ENCODE results near the gene SHROOM2. TPM values are rescaled to one million over a fixed set of nuclear protein-coding genes. Genes with fewer than 3 reads are reported as not detected.

SHROOM2 gene
- total RNA-seq = not detected

GRCh38 chrX:9785944-9786797, at the start of gene SHROOM2:
TSS of gene SHROOM2 (plus strand) at chrX:9786429. CDS start at chrX:9786546, 117 bp downstream.
- no peak within 1 kb of the TSS for H3K27ac Mint-ChIP-seq
- CTCF ChIA-PET = no interaction called here
- peak within 1 kb of the TSS; percentile 46 for H3K4me3 Mint-ChIP-seq
- peaks cover 34% of the 10 kb centered on the region for H3K27me3 Mint-ChIP-seq (ENCODE audit: low read depth)
- no peaks in the 10 kb centered on the region for H3K4me1 Mint-ChIP-seq (ENCODE audit: low read depth)
- no peak for DNase-seq
- H3K36me3 Mint-ChIP-seq (ENCODE audit: low read depth) = no peaks in the 10 kb centered on the region
- H3K9me3 Mint-ChIP-seq = no peaks in the 10 kb centered on the region
- intact Hi-C loops (cut with micrococcal nuclease) = no loop called here

- Mint-ChIP-seq H3K9me3 (no peaks in the 10 kb centered on the region), H3K27me3 (ENCODE audit: low read depth) (no peaks in the 10 kb centered on the region), H3K27ac (no peak overlapping the region), H3K36me3 (ENCODE audit: low read depth) (no peaks in the 10 kb centered on the region), H3K4me3 (no peak overlapping the region), H3K4me1 (ENCODE audit: low read depth) (no peaks in the 10 kb centered on the region)
- no peak for DNase-seq
- CTCF ChIA-PET = no interaction called here
- intact Hi-C loops (cut with micrococcal nuclease) = no loop called here
These were observed 48.9 kb upstream of the SHROOM2 start for GRCh38 chrX:9737363-9737762.

- H3K9me3 Mint-ChIP-seq = no peaks in the 10 kb centered on the region
- H3K27ac Mint-ChIP-seq = no peak overlapping the region
- H3K36me3 Mint-ChIP-seq (ENCODE audit: low read depth) = no peaks in the 10 kb centered on the region
- CTCF ChIA-PET = no interaction called here
- intact Hi-C loops (cut with micrococcal nuclease) = no loop called here
- H3K27me3 Mint-ChIP-seq (ENCODE audit: low read depth) = no peaks in the 10 kb centered on the region
- no peak overlapping the region for H3K4me3 Mint-ChIP-seq
- no peaks in the 10 kb centered on the region for H3K4me1 Mint-ChIP-seq (ENCODE audit: low read depth)
- no peak for DNase-seq
These were observed 48.1 kb upstream of the SHROOM2 start for GRCh38 chrX:9738151-9738550.

- Mint-ChIP-seq H3K27ac (no peak overlapping the region), H3K9me3 (no peaks in the 10 kb centered on the region), H3K4me3 (no peak overlapping the region), H3K36me3 (ENCODE audit: low read depth) (no peaks in the 10 kb centered on the region), H3K27me3 (ENCODE audit: low read depth) (no peaks in the 10 kb centered on the region), H3K4me1 (ENCODE audit: low read depth) (no peaks in the 10 kb centered on the region)
- DNase-seq = no peak
- CTCF ChIA-PET = no interaction called here
- intact Hi-C loops (cut with micrococcal nuclease) = no loop called here
These were observed 47.1 kb upstream of the SHROOM2 start for GRCh38 chrX:9739130-9739529.

GRCh38 chrX:9745417-9746115, 40.7 kb upstream of the SHROOM2 start:
- CTCF ChIA-PET = no interaction called here
- peaks cover 16% of the 10 kb centered on the region for H3K4me1 Mint-ChIP-seq (ENCODE audit: low read depth)
- peaks cover 4% of the 10 kb centered on the region for H3K9me3 Mint-ChIP-seq
- no peaks in the 10 kb centered on the region for H3K27me3 Mint-ChIP-seq (ENCODE audit: low read depth)
- DNase-seq = peak; percentile 9
- H3K36me3 Mint-ChIP-seq (ENCODE audit: low read depth) = peaks cover 6% of the 10 kb centered on the region
- H3K27ac Mint-ChIP-seq = peak overlapping the region; percentile 46
- intact Hi-C loops (cut with micrococcal nuclease) = no loop called here
- no peak overlapping the region for H3K4me3 Mint-ChIP-seq

GRCh38 chrX:9746148-9746888, 39.9 kb upstream of the SHROOM2 start:
- H3K4me3 Mint-ChIP-seq = no peak overlapping the region
- no peaks in the 10 kb centered on the region for H3K27me3 Mint-ChIP-seq (ENCODE audit: low read depth)
- H3K4me1 Mint-ChIP-seq (ENCODE audit: low read depth) = peaks cover 16% of the 10 kb centered on the region
- DNase-seq = no peak
- H3K9me3 Mint-ChIP-seq = peaks cover 4% of the 10 kb centered on the region
- peaks cover 6% of the 10 kb centered on the region for H3K36me3 Mint-ChIP-seq (ENCODE audit: low read depth)
- CTCF ChIA-PET = no interaction called here
- no peak overlapping the region for H3K27ac Mint-ChIP-seq
- intact Hi-C loops (cut with micrococcal nuclease) = no loop called here

- H3K4me3 Mint-ChIP-seq = no peak overlapping the region
- intact Hi-C loops (cut with micrococcal nuclease) = no loop called here
- peaks cover 16% of the 10 kb centered on the region for H3K4me1 Mint-ChIP-seq (ENCODE audit: low read depth)
- H3K27ac Mint-ChIP-seq = no peak overlapping the region
- peaks cover 6% of the 10 kb centered on the region for H3K36me3 Mint-ChIP-seq (ENCODE audit: low read depth)
- H3K27me3 Mint-ChIP-seq (ENCODE audit: low read depth) = no peaks in the 10 kb centered on the region
- CTCF ChIA-PET = no interaction called here
- H3K9me3 Mint-ChIP-seq = peaks cover 4% of the 10 kb centered on the region
- no peak for DNase-seq
These were observed 38.6 kb upstream of the SHROOM2 start for GRCh38 chrX:9747644-9748043.

- Mint-ChIP-seq H3K4me3 (no peak overlapping the region), H3K36me3 (ENCODE audit: low read depth) (peaks cover 6% of the 10 kb centered on the region), H3K9me3 (peaks cover 4% of the 10 kb centered on the region), H3K27ac (no peak overlapping the region), H3K4me1 (ENCODE audit: low read depth) (peaks cover 16% of the 10 kb centered on the region), H3K27me3 (ENCODE audit: low read depth) (no peaks in the 10 kb centered on the region)
- DNase-seq = no peak
- CTCF ChIA-PET = no interaction called here
- intact Hi-C loops (cut with micrococcal nuclease) = no loop called here
These were observed 37.0 kb upstream of the SHROOM2 start for GRCh38 chrX:9749146-9749692.

GRCh38 chrX:9757366-9757765, 28.9 kb upstream of the SHROOM2 start:
- Mint-ChIP-seq H3K4me1 (ENCODE audit: low read depth) (no peaks in the 10 kb centered on the region), H3K36me3 (ENCODE audit: low read depth) (no peaks in the 10 kb centered on the region), H3K27me3 (ENCODE audit: low read depth) (no peaks in the 10 kb centered on the region), H3K27ac (no peak overlapping the region), H3K4me3 (no peak overlapping the region), H3K9me3 (no peaks in the 10 kb centered on the region)
- DNase-seq = no peak
- intact Hi-C loops (cut with micrococcal nuclease) = no loop called here
- CTCF ChIA-PET = no interaction called here

GRCh38 chrX:9758021-9758638, 28.1 kb upstream of the SHROOM2 start:
- H3K27ac Mint-ChIP-seq = no peak overlapping the region
- H3K4me1 Mint-ChIP-seq (ENCODE audit: low read depth) = no peaks in the 10 kb centered on the region
- no peaks in the 10 kb centered on the region for H3K27me3 Mint-ChIP-seq (ENCODE audit: low read depth)
- no peak overlapping the region for H3K4me3 Mint-ChIP-seq
- H3K36me3 Mint-ChIP-seq (ENCODE audit: low read depth) = no peaks in the 10 kb centered on the region
- H3K9me3 Mint-ChIP-seq = no peaks in the 10 kb centered on the region
- CTCF ChIA-PET = no interaction called here
- intact Hi-C loops (cut with micrococcal nuclease) = no loop called here
- no peak for DNase-seq

GRCh38 chrX:9759337-9759736, 26.9 kb upstream of the SHROOM2 start:
- no peak overlapping the region for H3K4me3 Mint-ChIP-seq
- H3K27ac Mint-ChIP-seq = no peak overlapping the region
- DNase-seq = no peak
- H3K4me1 Mint-ChIP-seq (ENCODE audit: low read depth) = no peaks in the 10 kb centered on the region
- CTCF ChIA-PET = no interaction called here
- intact Hi-C loops (cut with micrococcal nuclease) = no loop called here
- H3K36me3 Mint-ChIP-seq (ENCODE audit: low read depth) = no peaks in the 10 kb centered on the region
- H3K27me3 Mint-ChIP-seq (ENCODE audit: low read depth) = peaks cover 2% of the 10 kb centered on the region
- no peaks in the 10 kb centered on the region for H3K9me3 Mint-ChIP-seq

- Mint-ChIP-seq H3K4me1 (ENCODE audit: low read depth) (no peaks in the 10 kb centered on the region), H3K27me3 (ENCODE audit: low read depth) (peaks cover 14% of the 10 kb centered on the region), H3K36me3 (ENCODE audit: low read depth) (no peaks in the 10 kb centered on the region), H3K4me3 (no peak overlapping the region), H3K9me3 (no peaks in the 10 kb centered on the region), H3K27ac (no peak overlapping the region)
- no peak for DNase-seq
- CTCF ChIA-PET = no interaction called here
- intact Hi-C loops (cut with micrococcal nuclease) = no loop called here
These were observed 21.0 kb upstream of the SHROOM2 start for GRCh38 chrX:9765072-9765736.
